ENCODE measurements around the gene RTP5. TPM values are rescaled to one million over a fixed set of nuclear protein-coding genes. Genes with fewer than 3 reads are reported as not detected.
"Not testable (repeated sequence)": the region's sequence is repeated elsewhere in the genome, so short reads cannot be mapped to it uniquely, and the experiment has no call there.

RTP5 gene
- total RNA-seq, 1 donor from 2014 or later: not detected

GRCh38 chr2:241903121-241904010, 33.8 kb downstream of the RTP5 start:
- no peaks in the 10 kb centered on the region for H3K4me1 Mint-ChIP-seq (ENCODE audit: low read depth)
- H3K36me3 Mint-ChIP-seq (ENCODE audit: low read depth): no peaks in the 10 kb centered on the region
- intact Hi-C loops (cut with micrococcal nuclease): no loop called here
- H3K27ac Mint-ChIP-seq: no peak overlapping the region
- H3K4me3 Mint-ChIP-seq: no peak overlapping the region
- no peaks in the 10 kb centered on the region for H3K9me3 Mint-ChIP-seq
- no peak for DNase-seq (ENCODE audit: low spot score)
- peaks cover 1% of the 10 kb centered on the region for H3K27me3 Mint-ChIP-seq (ENCODE audit: insufficient read depth)

- intact Hi-C loops (cut with micrococcal nuclease): no loop called here
- Mint-ChIP-seq H3K36me3 (ENCODE audit: low read depth) (no peaks in the 10 kb centered on the region), H3K4me3 (no peak overlapping the region), H3K27ac (no peak overlapping the region), H3K4me1 (ENCODE audit: low read depth) (no peaks in the 10 kb centered on the region), H3K9me3 (no peaks in the 10 kb centered on the region), H3K27me3 (ENCODE audit: insufficient read depth) (peaks cover 1% of the 10 kb centered on the region)
- no peak for DNase-seq (ENCODE audit: low spot score)
These were observed 34.6 kb downstream of the RTP5 start for GRCh38 chr2:241904011-241904718.

GRCh38 chr2:241904791-241905710, 35.5 kb downstream of the RTP5 start:
- intact Hi-C loops (cut with micrococcal nuclease): no loop called here
- Mint-ChIP-seq H3K4me1 (ENCODE audit: low read depth) (no peaks in the 10 kb centered on the region), H3K27ac (no peak overlapping the region), H3K9me3 (no peaks in the 10 kb centered on the region), H3K4me3 (no peak overlapping the region), H3K27me3 (ENCODE audit: insufficient read depth) (peaks cover 1% of the 10 kb centered on the region), H3K36me3 (ENCODE audit: low read depth) (no peaks in the 10 kb centered on the region)
- DNase-seq (ENCODE audit: low spot score): no peak

- no peaks in the 10 kb centered on the region for H3K36me3 Mint-ChIP-seq (ENCODE audit: low read depth)
- no peak for DNase-seq (ENCODE audit: low spot score)
- no peaks in the 10 kb centered on the region for H3K9me3 Mint-ChIP-seq
- no peak overlapping the region for H3K4me3 Mint-ChIP-seq
- H3K27me3 Mint-ChIP-seq (ENCODE audit: insufficient read depth): peaks cover 1% of the 10 kb centered on the region
- H3K4me1 Mint-ChIP-seq (ENCODE audit: low read depth): no peaks in the 10 kb centered on the region
- no peak overlapping the region for H3K27ac Mint-ChIP-seq
- intact Hi-C loops (cut with micrococcal nuclease): no loop called here
These were observed 36.3 kb downstream of the RTP5 start for GRCh38 chr2:241905716-241906377.

- intact Hi-C loops (cut with micrococcal nuclease); H3K9me3 Mint-ChIP-seq; H3K4me1 Mint-ChIP-seq (ENCODE audit: low read depth); H3K27ac Mint-ChIP-seq; H3K27me3 Mint-ChIP-seq (ENCODE audit: insufficient read depth); H3K4me3 Mint-ChIP-seq; H3K36me3 Mint-ChIP-seq (ENCODE audit: low read depth); DNase-seq (ENCODE audit: low spot score): not testable (repeated sequence)
These were observed 36.8 kb downstream of the RTP5 start for GRCh38 chr2:241906378-241906770.

- H3K4me1 Mint-ChIP-seq (ENCODE audit: low read depth): no peaks in the 10 kb centered on the region
- no peak overlapping the region for H3K4me3 Mint-ChIP-seq
- DNase-seq (ENCODE audit: low spot score): no peak
- H3K27ac Mint-ChIP-seq: no peak overlapping the region
- intact Hi-C loops (cut with micrococcal nuclease): no loop called here
- H3K27me3 Mint-ChIP-seq (ENCODE audit: insufficient read depth): no peaks in the 10 kb centered on the region
- H3K9me3 Mint-ChIP-seq: no peaks in the 10 kb centered on the region
- H3K36me3 Mint-ChIP-seq (ENCODE audit: low read depth): peaks cover 2% of the 10 kb centered on the region
These were observed 37.5 kb downstream of the RTP5 start for GRCh38 chr2:241906826-241907570.

GRCh38 chr2:241907831-241908230, 38.3 kb downstream of the RTP5 start:
- H3K9me3 Mint-ChIP-seq; H3K27ac Mint-ChIP-seq; H3K4me1 Mint-ChIP-seq (ENCODE audit: low read depth); H3K36me3 Mint-ChIP-seq (ENCODE audit: low read depth); DNase-seq (ENCODE audit: low spot score); intact Hi-C loops (cut with micrococcal nuclease); H3K27me3 Mint-ChIP-seq (ENCODE audit: insufficient read depth); H3K4me3 Mint-ChIP-seq: not testable (repeated sequence)

- Mint-ChIP-seq H3K36me3 (ENCODE audit: low read depth) (peaks cover 2% of the 10 kb centered on the region), H3K4me3 (no peak overlapping the region), H3K27me3 (ENCODE audit: insufficient read depth) (no peaks in the 10 kb centered on the region), H3K27ac (no peak overlapping the region), H3K9me3 (no peaks in the 10 kb centered on the region), H3K4me1 (ENCODE audit: low read depth) (no peaks in the 10 kb centered on the region)
- DNase-seq (ENCODE audit: low spot score): no peak
- intact Hi-C loops (cut with micrococcal nuclease): no loop called here
These were observed 39.3 kb downstream of the RTP5 start for GRCh38 chr2:241908686-241909420.

GRCh38 chr2:241909769-241910168, 40.2 kb downstream of the RTP5 start:
- Mint-ChIP-seq H3K27ac (no peak overlapping the region), H3K27me3 (ENCODE audit: insufficient read depth) (no peaks in the 10 kb centered on the region), H3K36me3 (ENCODE audit: low read depth) (peaks cover 2% of the 10 kb centered on the region), H3K4me3 (no peak overlapping the region), H3K4me1 (ENCODE audit: low read depth) (no peaks in the 10 kb centered on the region), H3K9me3 (no peaks in the 10 kb centered on the region)
- DNase-seq (ENCODE audit: low spot score): no peak
- intact Hi-C loops (cut with micrococcal nuclease): no loop called here

GRCh38 chr2:241910604-241911520, 41.3 kb downstream of the RTP5 start:
- H3K4me3 Mint-ChIP-seq: no peak overlapping the region
- intact Hi-C loops (cut with micrococcal nuclease): no loop called here
- H3K27ac Mint-ChIP-seq: peak overlapping the region; percentile 72
- H3K27me3 Mint-ChIP-seq (ENCODE audit: insufficient read depth): no peaks in the 10 kb centered on the region
- no peaks in the 10 kb centered on the region for H3K4me1 Mint-ChIP-seq (ENCODE audit: low read depth)
- no peaks in the 10 kb centered on the region for H3K9me3 Mint-ChIP-seq
- no peak for DNase-seq (ENCODE audit: low spot score)
- H3K36me3 Mint-ChIP-seq (ENCODE audit: low read depth): peaks cover 2% of the 10 kb centered on the region

- H3K4me3 Mint-ChIP-seq: no peak overlapping the region
These were observed 42.0 kb downstream of the RTP5 start for GRCh38 chr2:241911551-241911950.

More at GRCh38 chr2:241911551-241911950, 42.0 kb downstream of the RTP5 start:
- Mint-ChIP-seq H3K9me3 (no peaks in the 10 kb centered on the region), H3K36me3 (ENCODE audit: low read depth) (peaks cover 2% of the 10 kb centered on the region), H3K27me3 (ENCODE audit: insufficient read depth) (no peaks in the 10 kb centered on the region), H3K4me1 (ENCODE audit: low read depth) (no peaks in the 10 kb centered on the region), H3K27ac (no peak overlapping the region)
- DNase-seq (ENCODE audit: low spot score): no peak
- intact Hi-C loops (cut with micrococcal nuclease): no loop called here
